Liver (tissue), 9 donors: ENCODE data around the gene ZNF101. TPM values are rescaled to one million over a fixed set of nuclear protein-coding genes. Genes with fewer than 3 reads are reported as not detected.

ENCODE experiments used
- DNase-seq: peaks from one replicate; pipeline ENCODE4 v3.0.0-alpha.2; 2017; ENCODE audit warnings: low spot score
- H3K27ac ChIP-seq, 2 donors: one replicate each; pipeline ENCODE4 v1.7.0; 2013; ENCODE audit warnings: inconsistent platforms in 2 of 2, low read length in 2 of 2, control low read depth in 1 of 2, low read depth in 1 of 2, mild to moderate bottlenecking in 1 of 2
- H3K27me3 ChIP-seq, 4 donors: one replicate each; pipeline versions ENCODE4 v1.6.1 to v1.7.0; 2013; ENCODE audit warnings: low read length in 3 of 4, inconsistent platforms in 1 of 4, mild to moderate bottlenecking in 1 of 4, moderate library complexity in 1 of 4; ENCODE audit not compliant: control insufficient read depth in 4 of 4, insufficient read depth in 4 of 4
- H3K36me3 ChIP-seq, 4 donors: one replicate each; pipeline versions ENCODE4 v1.6.1 to v1.7.0; 2013; ENCODE audit warnings: low read length in 3 of 4, mild to moderate bottlenecking in 3 of 4, low read depth in 1 of 4, moderate library complexity in 1 of 4; ENCODE audit not compliant: control insufficient read depth in 4 of 4, insufficient read depth in 3 of 4
- H3K4me1 ChIP-seq, 4 donors: one replicate each; pipeline versions ENCODE4 v1.6.1 to v1.7.0; 2013; ENCODE audit warnings: low read length in 3 of 4, mild to moderate bottlenecking in 3 of 4, moderate library complexity in 1 of 4; ENCODE audit not compliant: control insufficient read depth in 4 of 4, insufficient read depth in 4 of 4
- H3K4me3 ChIP-seq, 3 donors: one replicate each; pipeline versions ENCODE4 v1.6.1 to v1.7.0; 2013; ENCODE audit warnings: low read length in 3 of 3, control low read depth in 1 of 3, low read depth in 1 of 3, mild to moderate bottlenecking in 1 of 3
- H3K9ac ChIP-seq, 2 donors: one replicate each; pipeline ENCODE4 v1.7.0; 2013; ENCODE audit warnings: low read length in 2 of 2, mild to moderate bottlenecking in 2 of 2, moderate library complexity in 2 of 2, control low read depth in 1 of 2, low read depth in 1 of 2
- H3K9me3 ChIP-seq, 4 donors: one replicate each; pipeline versions ENCODE4 v1.6.1 to v1.7.0; 2013; ENCODE audit warnings: low read length in 3 of 4; ENCODE audit not compliant: control insufficient read depth in 4 of 4
- FOXA1 ChIP-seq: IDR thresholded peaks from 2 replicates; pipeline ENCODE4 v1.6.1; 2016; ENCODE audit warnings: antibody characterized with exemption
- FOXA2 ChIP-seq: IDR thresholded peaks from 2 replicates; pipeline ENCODE4 v1.6.1; 2016; ENCODE audit warnings: antibody characterized with exemption
- GABPA ChIP-seq, 2 donors: IDR thresholded peaks in 1 of 2; conservative IDR thresholded peaks in 1 of 2; 2 replicates each; pipeline ENCODE4 v1.6.1; 2016; ENCODE audit warnings: antibody characterized with exemption in 2 of 2, mild to moderate bottlenecking in 1 of 2, moderate library complexity in 1 of 2
- HNF4A ChIP-seq, 2 donors: conservative IDR thresholded peaks; 2 replicates each; pipeline ENCODE4 v1.6.1; 2016; ENCODE audit warnings: antibody characterized with exemption in 2 of 2, mild to moderate bottlenecking in 2 of 2
- HNF4G ChIP-seq: IDR thresholded peaks from 2 replicates; pipeline ENCODE4 v1.6.1; 2016; ENCODE audit warnings: antibody characterized with exemption
- JUND ChIP-seq, 2 donors: IDR thresholded peaks; 2 replicates each; pipeline ENCODE4 v1.6.1; 2016; ENCODE audit warnings: antibody characterized with exemption in 2 of 2
- RAD21 ChIP-seq, 2 donors: IDR thresholded peaks; 2 replicates each; pipeline ENCODE4 v1.6.1; 2016; ENCODE audit warnings: antibody characterized with exemption in 2 of 2, mild to moderate bottlenecking in 2 of 2
- RXRA ChIP-seq, 2 donors: IDR thresholded peaks; 2 replicates each; pipeline ENCODE4 v1.6.1; 2017 to 2018; ENCODE audit warnings: antibody characterized with exemption in 2 of 2, mild to moderate bottlenecking in 1 of 2
- SP1 ChIP-seq: IDR thresholded peaks from 2 replicates; pipeline ENCODE4 v1.6.1; 2018; ENCODE audit warnings: antibody characterized with exemption, mild to moderate bottlenecking
- TAF1 ChIP-seq: conservative IDR thresholded peaks from 2 replicates; pipeline ENCODE4 v1.6.1; 2016; ENCODE audit warnings: antibody characterized with exemption, mild to moderate bottlenecking
- YY1 ChIP-seq: IDR thresholded peaks from 2 replicates; pipeline ENCODE4 v1.6.1; 2016; ENCODE audit warnings: antibody characterized with exemption, mild to moderate bottlenecking
- WGBS: extraction: QIAGEN DNeasy Blood & Tissue Kit; methylation state at CpG from one replicate; pipeline ENCODE4 v1.1.7; 2013; 5-methylcytosine and 5-hydroxymethylcytosine counted together
- polyA plus RNA-seq, 2 donors: library from polyadenylated mRNA; stranded (reverse) in 1 of 2; unstranded in 1 of 2; fragments of 200-250 nt in 1 of 2; fragments of >200 nt in 1 of 2; fragmentation: Nextera tagmentation in 1 of 2; extraction: Ambion mirVana in 1 of 2; gene quantifications; one replicate each; pipeline versions ENCODE4 v1.2.1 to v1.2.3, GENCODE V29; 2013 to 2015
- total RNA-seq, 2 donors: library from RNA; depleted of rRNA; stranded (reverse); fragments of >200 nt; gene quantifications; one replicate each; pipeline ENCODE4 v1.2.3, GENCODE V29; 2014
- TF ChIP-seq, protein P1 (sequence below): IDR thresholded peaks from 2 replicates; pipeline ENCODE4 v1.6.1; 2016; ENCODE audit warnings: antibody characterized with exemption, mild to moderate bottlenecking
- TF ChIP-seq, protein P2 (sequence below): fragments of 150-350 bp; IDR thresholded peaks from 2 replicates; pipeline ENCODE4 v1.5.1; 2017; ENCODE audit warnings: improper control_type of control experiment, low read depth, low read length; ENCODE audit not compliant: missing input control
- TF ChIP-seq, protein P3 (sequence below): IDR thresholded peaks from 2 replicates; pipeline ENCODE4 v1.6.1; 2016; ENCODE audit warnings: antibody characterized with exemption
- TF ChIP-seq, protein P4 (sequence below): IDR thresholded peaks from 2 replicates; pipeline ENCODE4 v1.6.1; 2016; ENCODE audit warnings: antibody characterized with exemption
- donor health status: healthy.
- donor health status: healthy.
- donor health status: healthy.
- donor health status: healthy.
- donor health status: healthy.

Gene ZNF101
- total and polyA plus RNA-seq, 4 donors = 1.5 to 6.9 (median 3.5) TPM

DNA sequence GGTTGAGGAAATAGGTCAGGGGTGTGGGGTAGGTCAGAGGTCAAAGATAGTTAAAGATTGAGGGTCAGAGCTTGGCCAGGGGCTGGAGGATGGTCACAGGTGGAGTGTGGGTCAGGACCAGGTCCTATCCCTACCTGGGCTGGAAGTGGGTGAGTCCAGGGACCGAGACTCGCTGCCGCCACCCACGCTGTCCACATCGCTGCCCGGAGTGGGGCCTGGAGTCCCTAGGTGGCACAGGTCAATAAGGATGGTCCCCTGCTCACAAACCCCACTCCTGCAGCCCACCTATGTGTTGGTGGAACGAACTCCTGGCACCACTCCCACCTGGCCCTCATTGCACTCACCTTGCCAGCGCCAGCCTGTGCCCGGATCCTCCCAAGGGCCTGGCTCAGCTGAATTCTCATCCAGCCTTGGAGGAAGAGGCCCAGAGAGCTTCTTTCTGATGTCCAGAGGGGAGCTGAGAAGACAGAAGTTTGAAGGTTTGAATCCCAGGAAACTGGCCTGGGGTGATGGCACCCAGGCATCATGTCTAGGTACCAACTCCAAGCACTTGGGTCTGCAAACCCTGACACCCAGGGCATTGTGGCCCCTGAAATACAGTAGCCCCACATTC, 32.0 kb upstream of the ZNF101 start:
- Histone ChIP-seq H3K9me3 (no peaks in the 10 kb centered on the region), H3K27ac (no peak overlapping the region), H3K27me3 (no peaks in the 10 kb centered on the region), H3K9ac (no peak overlapping the region), H3K4me3 (no peak overlapping the region), H3K4me1 (no peaks in the 10 kb centered on the region), H3K36me3 (peaks cover 3 to 11% (median 5%) of the 10 kb centered on the region in 4 donors)
- WGBS = 98% methylated on average over 9 of the region's 9 CpGs
- TF ChIP-seq GABPA (IDR thresholded peaks at IDR 0.05 in 1 of 2, conservative IDR thresholded peaks at IDR 0.05 in 1 of 2) (no peak), RAD21 (IDR thresholded peaks at IDR 0.05) (no peak), RXRA (IDR thresholded peaks at IDR 0.05) (no peak), JUND (IDR thresholded peaks at IDR 0.05) (no peak), SP1 (no peak), FOXA2 (no peak), HNF4G (no peak), HNF4A (conservative IDR thresholded peaks at IDR 0.05) (no peak), YY1 (no peak), TAF1 (no peak), FOXA1 (no peak)
- TF ChIP-seq, protein P1, sequence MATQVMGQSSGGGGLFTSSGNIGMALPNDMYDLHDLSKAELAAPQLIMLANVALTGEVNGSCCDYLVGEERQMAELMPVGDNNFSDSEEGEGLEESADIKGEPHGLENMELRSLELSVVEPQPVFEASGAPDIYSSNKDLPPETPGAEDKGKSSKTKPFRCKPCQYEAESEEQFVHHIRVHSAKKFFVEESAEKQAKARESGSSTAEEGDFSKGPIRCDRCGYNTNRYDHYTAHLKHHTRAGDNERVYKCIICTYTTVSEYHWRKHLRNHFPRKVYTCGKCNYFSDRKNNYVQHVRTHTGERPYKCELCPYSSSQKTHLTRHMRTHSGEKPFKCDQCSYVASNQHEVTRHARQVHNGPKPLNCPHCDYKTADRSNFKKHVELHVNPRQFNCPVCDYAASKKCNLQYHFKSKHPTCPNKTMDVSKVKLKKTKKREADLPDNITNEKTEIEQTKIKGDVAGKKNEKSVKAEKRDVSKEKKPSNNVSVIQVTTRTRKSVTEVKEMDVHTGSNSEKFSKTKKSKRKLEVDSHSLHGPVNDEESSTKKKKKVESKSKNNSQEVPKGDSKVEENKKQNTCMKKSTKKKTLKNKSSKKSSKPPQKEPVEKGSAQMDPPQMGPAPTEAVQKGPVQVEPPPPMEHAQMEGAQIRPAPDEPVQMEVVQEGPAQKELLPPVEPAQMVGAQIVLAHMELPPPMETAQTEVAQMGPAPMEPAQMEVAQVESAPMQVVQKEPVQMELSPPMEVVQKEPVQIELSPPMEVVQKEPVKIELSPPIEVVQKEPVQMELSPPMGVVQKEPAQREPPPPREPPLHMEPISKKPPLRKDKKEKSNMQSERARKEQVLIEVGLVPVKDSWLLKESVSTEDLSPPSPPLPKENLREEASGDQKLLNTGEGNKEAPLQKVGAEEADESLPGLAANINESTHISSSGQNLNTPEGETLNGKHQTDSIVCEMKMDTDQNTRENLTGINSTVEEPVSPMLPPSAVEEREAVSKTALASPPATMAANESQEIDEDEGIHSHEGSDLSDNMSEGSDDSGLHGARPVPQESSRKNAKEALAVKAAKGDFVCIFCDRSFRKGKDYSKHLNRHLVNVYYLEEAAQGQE = no peak
- TF ChIP-seq, protein P2, sequence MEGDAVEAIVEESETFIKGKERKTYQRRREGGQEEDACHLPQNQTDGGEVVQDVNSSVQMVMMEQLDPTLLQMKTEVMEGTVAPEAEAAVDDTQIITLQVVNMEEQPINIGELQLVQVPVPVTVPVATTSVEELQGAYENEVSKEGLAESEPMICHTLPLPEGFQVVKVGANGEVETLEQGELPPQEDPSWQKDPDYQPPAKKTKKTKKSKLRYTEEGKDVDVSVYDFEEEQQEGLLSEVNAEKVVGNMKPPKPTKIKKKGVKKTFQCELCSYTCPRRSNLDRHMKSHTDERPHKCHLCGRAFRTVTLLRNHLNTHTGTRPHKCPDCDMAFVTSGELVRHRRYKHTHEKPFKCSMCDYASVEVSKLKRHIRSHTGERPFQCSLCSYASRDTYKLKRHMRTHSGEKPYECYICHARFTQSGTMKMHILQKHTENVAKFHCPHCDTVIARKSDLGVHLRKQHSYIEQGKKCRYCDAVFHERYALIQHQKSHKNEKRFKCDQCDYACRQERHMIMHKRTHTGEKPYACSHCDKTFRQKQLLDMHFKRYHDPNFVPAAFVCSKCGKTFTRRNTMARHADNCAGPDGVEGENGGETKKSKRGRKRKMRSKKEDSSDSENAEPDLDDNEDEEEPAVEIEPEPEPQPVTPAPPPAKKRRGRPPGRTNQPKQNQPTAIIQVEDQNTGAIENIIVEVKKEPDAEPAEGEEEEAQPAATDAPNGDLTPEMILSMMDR = no peak
- TF ChIP-seq, protein P3, sequence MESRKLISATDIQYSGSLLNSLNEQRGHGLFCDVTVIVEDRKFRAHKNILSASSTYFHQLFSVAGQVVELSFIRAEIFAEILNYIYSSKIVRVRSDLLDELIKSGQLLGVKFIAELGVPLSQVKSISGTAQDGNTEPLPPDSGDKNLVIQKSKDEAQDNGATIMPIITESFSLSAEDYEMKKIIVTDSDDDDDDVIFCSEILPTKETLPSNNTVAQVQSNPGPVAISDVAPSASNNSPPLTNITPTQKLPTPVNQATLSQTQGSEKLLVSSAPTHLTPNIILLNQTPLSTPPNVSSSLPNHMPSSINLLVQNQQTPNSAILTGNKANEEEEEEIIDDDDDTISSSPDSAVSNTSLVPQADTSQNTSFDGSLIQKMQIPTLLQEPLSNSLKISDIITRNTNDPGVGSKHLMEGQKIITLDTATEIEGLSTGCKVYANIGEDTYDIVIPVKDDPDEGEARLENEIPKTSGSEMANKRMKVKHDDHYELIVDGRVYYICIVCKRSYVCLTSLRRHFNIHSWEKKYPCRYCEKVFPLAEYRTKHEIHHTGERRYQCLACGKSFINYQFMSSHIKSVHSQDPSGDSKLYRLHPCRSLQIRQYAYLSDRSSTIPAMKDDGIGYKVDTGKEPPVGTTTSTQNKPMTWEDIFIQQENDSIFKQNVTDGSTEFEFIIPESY = no peak
- DNase-seq = no peak

DNA sequence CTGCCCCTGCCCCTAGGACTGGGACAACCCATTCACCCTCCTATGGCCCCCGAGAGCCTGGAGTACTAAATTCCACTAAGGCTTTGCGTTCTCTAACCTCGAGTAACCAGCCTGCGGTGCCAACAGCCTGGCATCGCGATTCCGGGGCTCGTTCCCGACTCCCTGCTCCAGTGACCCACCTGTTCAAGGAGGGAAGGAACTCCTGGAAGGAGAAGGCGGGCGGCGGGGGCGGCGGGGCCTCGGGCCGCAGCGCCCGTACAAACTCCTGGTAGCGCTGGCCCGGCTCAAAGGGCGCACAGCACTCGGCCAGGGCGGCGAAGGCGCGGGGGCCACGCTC, 31.5 kb upstream of the ZNF101 start:
- no peak overlapping the region for H3K4me3 ChIP-seq
- H3K36me3 ChIP-seq = peaks cover 3 to 12% (median 5%) of the 10 kb centered on the region in 4 donors
- TF ChIP-seq, protein P3 = no peak
- TF ChIP-seq TAF1 (no peak), GABPA (IDR thresholded peaks at IDR 0.05 in 1 of 2, conservative IDR thresholded peaks at IDR 0.05 in 1 of 2) (no peak), FOXA1 (no peak), HNF4G (no peak), SP1 (no peak), JUND (IDR thresholded peaks at IDR 0.05) (no peak)
- TF ChIP-seq, protein P2 = no peak
- TF ChIP-seq, protein P4, sequence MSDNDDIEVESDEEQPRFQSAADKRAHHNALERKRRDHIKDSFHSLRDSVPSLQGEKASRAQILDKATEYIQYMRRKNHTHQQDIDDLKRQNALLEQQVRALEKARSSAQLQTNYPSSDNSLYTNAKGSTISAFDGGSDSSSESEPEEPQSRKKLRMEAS = no peak
- TF ChIP-seq, protein P1 = no peak
- WGBS = 69% methylated on average over 27 of the region's 27 CpGs
- no peak overlapping the region for H3K9ac ChIP-seq
- DNase-seq = no peak
- H3K4me1 ChIP-seq = no peaks in the 10 kb centered on the region
- H3K27me3 ChIP-seq = no peaks in the 10 kb centered on the region
- no peak overlapping the region for H3K27ac ChIP-seq
- H3K9me3 ChIP-seq = no peaks in the 10 kb centered on the region
